Activated CD4-positive, CD25-positive, alpha-beta regulatory T cell treated with anti-CD3 and anti-CD28 coated beads, Interleukin-2, amount 50 U/mL, for 72 hours (primary cell): Measurements from ENCODE around the gene NKX2-1.
"Not testable (repeated sequence)": the region's sequence is repeated elsewhere in the genome, so short reads cannot be mapped to it uniquely, and the experiment has no call there.

ENCODE experiments used
- DNase-seq: peaks from one replicate; pipeline ENCODE4 v3.0.0; 2021

Gene NKX2-1

DNA sequence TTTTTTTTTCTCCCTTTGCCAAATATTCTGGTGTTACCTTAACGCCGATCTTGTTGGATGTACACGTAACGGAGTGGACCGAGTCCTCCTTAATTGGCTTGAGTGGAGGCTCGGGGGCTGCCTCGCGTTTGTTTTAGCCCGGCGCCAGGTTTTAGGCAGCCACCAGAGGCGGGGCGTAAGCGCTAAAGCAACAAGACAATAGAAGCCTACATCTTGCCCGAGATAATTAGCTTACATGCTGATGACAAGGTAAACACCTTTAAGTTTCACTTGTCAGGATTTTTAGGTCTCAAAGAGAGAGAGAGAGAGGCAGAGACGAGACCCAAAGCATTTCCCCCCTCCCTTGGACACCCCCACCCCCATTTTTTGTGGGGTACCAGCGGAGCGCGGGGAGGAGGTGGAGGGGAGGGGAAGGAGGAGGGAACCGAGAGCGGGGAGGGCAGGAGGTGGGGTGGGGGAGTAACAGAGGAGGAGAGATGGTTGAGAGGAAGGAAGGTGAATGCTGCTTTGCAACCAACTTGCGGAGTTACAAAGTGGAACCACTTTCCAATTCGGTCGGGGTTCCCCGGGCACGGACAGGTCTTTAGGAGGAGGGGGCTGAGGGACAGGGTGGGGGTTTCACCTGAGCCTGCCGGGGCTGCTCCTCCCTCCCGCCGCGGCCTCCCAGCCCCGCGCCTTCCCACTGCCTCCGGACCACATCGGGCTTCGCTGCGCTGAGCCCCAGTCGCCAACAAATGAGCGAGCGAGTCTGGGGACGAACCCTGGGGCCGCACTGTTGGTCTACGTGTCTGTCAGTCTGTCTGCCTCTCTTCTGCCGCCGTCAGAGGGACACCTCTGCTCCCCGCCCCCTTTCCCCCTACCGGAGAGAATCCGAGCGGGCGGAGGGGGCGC is at the start of gene NKX2-1:
Gene NKX2-1, minus strand, starts transcription at position 802 of the 891 bp plus-strand sequence. Its CDS starts 103 bp downstream, at position 699.
- no peak for DNase-seq

DNA sequence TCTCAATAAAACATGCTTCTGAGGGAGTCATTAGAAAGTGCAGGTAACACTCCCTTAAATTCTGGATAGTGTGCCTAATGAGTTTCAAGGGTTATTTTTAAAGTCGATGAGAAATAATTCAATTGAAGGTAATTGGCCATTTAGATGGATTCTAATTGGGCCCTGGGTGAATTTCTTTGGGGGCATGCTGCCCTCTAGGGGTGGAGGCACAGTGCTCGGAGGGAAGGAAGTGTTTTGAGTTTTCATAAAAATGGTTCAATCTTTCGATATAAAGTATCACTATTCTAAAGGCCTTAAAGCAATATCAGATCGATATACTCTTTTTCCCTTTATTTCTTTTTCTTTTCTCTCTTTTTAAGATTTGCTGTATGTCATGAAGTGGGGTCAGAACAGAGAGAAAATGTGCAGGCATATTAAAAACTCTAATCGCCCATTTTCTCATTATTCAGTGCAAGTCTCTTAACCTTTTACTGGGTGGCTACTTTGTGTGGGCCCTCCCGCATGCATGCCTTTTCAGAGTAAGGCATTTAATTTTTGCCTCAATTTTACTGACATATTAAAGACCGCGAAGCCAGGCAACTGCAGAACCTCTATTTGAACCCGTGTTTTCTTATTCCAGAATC is 36.9 kb upstream of the NKX2-1 start:
- no peak for DNase-seq

DNA sequence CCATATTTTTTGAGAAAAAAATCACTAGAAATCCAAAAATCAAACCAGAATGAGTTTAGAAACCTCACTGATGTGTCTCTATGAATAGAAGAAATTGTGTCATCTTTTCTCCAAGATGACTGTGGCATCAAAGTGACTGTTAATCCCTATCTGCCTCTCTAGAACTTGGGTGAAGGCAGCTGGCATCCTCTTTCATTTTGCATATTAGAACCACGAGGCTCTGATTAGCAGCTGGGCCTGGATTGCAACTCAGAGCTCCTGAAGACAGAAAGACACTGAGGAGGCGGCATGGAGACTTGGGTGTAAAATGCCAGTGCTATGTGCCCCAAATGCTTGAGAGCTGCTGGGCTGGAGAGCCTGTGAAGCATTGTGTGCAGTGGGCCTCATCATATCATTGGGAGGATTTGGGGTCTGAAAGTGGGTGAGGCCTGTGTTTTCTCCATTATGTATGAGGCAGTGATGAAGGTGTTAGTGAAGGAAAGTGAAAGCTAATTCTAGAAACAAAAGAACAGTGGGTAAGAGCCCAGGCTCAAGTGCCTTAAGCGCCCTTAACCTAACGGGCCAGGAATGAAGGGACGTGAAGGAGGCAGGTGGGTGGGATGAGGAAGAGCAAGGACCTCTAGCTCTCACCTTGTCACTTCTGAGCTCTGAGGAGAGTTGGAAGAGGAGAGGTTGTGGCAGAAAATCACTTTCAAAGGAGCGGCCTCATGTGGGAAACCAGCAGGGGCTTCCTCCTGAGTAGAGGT is 36.1 kb upstream of the NKX2-1 start:
- no peak for DNase-seq

DNA sequence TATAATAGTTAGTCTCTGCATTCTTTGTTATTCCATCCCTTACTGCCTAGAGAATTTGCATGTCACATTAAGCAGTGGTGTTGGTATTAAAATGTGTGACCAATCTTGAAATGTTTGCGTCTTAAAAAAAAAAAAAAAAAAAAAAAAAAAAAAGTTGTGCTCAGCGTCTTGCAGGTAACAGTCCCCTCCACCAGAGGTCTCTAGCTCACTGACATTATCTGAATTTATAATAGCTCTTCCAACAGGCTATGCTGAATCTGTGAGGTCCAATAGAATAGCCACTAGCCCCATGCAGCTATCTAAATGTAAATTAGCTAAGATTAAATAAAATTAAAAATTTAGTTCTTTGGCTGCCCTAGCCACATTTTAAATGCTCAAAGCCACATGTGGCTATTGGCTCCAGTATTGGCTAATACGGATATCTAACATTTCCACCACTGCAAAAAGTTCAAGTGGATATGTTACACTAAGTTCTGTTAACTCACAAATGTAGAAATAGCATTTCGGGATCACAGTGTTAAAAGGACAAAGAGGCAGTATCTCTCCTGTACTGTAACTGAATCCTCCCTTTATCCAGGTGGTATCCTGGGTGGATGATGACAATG is 33.7 kb upstream of the NKX2-1 start:
- DNase-seq = no peak

DNA sequence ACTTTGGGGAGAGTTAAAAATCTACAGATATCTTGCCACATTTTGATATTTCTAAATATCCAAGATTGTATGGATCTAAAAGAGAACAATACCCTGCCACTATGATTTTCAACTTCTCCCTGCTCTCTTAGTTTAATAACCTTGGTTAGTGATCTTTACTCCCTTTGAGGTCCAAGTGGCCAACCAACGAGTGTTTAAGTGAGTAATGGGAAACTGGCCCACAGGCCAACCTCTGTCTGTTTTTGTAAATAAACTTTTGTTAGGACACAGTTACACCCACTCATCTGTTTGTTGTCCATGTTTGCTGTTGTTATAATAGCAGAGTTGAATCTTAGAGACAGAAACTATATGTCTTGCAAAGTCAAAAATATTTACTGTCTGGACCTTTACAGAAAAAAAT is 30.9 kb upstream of the NKX2-1 start:
- no peak for DNase-seq

GRCh38 chr14:36544280-36544679 is 24.2 kb upstream of the NKX2-1 start:
- DNase-seq = not testable (repeated sequence)

DNA sequence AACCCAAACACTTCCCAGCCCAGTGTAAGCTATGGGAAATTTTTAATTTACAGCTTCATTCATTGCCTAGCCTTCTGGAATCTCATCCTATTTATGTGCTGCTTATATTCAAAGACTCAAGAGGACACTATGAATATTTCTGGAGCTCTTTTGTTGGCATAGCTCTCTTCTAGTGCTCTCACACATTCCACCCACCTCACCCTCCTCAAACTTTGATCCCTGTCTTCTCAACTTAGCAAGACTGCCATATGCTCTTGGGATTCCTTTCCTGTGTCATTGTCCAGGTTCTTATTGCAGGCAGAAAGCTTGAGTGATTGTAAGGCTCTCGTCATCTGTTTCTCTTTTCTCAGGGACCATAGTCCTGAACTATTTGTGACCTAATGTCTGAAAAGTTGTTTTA is 18.0 kb upstream of the NKX2-1 start:
- DNase-seq = no peak

DNA sequence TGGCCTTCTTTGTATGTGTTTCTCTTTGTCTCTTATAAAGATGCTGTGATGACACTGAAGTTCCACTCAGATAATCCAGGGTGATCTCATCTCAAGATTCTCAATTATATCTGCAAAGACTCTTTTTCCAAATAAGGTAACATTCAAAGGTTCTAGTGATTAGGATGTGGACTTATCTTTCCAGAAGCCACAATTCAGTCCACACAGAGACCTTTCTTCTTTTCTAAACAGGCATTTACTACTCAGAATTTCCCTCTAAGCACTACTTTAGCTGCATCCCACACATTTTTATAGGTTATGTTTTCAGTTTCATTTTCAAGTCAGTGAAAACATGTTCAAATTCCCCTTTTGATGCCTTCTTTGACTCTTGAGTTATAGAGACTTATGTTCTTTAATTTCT is 9.0 kb upstream of the NKX2-1 start:
- no peak for DNase-seq

- no peak for DNase-seq
These were observed 5.7 kb upstream of the NKX2-1 start for GRCh38 chr14:36525746-36526099.

DNA sequence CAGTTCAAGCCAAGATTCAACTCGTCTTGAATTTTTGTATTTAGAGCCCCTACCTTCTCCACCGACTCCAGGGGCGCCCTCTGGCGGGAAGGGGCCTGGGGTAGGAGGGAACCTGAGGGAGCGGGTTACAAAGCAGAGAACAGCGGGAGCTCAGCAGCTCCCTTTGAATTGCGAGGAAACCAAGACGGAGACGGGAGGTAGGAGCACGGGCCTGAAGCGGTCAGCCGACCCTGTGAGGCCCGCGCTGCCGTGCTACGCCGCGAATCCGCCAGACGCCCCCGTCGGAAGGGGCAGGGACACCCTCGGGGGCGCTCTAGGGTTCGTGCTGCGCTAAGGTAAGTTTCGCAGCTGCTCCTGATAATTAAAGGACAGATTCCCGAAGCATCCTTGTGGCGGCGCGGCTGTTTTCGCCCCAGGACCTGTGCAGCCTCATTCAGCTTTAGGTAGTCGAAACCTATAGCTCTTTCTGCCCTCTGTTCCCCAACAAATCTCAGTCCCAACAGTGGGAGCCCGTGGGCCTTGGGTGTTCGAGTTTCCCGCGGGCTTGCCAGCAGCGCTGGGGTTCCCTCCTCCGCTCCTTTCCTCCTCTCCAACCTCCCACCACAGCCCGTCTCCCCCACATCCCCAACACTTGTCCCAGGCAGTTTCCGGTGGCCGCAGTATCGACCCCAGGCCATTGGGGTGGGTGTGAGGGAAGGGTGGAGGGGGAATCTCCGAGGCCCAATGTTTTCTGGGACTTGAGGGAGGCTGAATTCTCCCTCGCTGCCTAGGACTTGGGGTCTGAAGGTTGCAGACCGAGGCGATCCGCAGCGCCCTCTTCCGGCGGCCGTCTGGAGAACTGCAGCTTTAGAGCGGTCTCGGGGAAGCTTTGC is 5.1 kb upstream of the NKX2-1 start:
- DNase-seq = no peak

- DNase-seq = no peak
These were observed 4.3 kb upstream of the NKX2-1 start for GRCh38 chr14:36524220-36524837.

DNA sequence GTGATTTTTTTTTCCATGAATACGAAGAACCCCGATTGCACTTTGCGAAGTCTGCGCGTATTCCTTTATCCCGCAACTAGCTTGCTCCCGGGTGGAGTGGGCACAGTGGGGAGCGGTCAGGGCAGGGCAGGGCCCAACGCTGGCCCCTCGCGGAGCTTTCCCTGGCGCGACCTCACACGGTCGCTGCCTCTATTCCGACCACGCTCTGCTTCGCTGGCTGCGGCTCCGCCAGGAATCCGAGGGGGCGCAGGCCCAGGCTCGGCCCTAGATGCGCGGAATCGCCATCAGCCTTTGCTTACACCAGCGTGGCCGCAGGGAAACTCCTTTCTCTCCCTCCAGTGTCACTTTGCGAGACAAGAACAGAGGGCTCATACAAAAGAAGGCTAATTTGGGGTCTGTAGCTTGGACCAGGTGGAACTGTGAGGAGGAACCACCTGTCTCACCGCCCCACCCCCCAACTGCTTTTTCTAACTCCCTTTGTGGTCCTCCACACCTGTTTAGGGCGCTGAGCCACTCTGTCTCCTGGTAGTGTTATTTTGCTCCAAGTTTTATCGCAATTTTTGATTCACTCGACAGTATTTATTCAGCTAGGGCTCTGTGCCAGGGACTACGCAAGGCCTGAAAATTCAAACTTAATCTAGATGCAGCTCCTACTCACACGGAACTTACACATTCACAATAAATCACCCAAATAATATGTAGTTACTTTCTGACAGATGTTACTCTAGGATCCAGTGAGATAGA is 3.1 kb upstream of the NKX2-1 start:
- no peak for DNase-seq

DNA sequence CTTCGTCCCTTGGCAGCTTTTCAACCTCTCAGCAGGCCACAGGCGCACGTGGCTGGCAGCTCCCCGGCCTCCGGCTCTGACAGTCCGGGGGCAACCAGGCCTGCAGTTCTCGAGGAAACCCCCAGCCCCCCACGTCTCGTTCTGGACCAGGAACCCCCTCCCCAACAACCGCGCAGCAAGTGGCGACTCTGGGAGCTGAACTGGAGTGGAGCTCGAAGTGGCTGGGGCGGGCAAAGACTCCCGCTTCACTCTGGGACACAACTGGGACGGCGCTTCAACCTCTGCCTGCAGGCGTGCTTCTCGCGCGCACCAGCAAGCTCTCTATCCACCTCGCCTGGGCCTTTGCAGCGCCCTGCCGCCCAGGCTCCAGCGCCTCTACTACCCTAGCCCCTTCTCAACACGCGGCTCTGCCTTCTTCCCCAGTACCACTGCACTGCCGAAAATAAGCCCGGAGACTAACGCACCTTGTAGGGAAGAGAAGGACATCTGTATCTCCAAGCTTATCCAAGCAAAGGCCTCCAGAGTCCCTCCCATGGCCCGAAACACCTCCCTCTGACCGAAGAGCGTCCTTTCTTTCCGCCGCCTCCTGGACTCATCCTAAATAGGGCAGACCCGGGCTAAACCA is 2.4 kb upstream of the NKX2-1 start:
- DNase-seq = no peak

DNA sequence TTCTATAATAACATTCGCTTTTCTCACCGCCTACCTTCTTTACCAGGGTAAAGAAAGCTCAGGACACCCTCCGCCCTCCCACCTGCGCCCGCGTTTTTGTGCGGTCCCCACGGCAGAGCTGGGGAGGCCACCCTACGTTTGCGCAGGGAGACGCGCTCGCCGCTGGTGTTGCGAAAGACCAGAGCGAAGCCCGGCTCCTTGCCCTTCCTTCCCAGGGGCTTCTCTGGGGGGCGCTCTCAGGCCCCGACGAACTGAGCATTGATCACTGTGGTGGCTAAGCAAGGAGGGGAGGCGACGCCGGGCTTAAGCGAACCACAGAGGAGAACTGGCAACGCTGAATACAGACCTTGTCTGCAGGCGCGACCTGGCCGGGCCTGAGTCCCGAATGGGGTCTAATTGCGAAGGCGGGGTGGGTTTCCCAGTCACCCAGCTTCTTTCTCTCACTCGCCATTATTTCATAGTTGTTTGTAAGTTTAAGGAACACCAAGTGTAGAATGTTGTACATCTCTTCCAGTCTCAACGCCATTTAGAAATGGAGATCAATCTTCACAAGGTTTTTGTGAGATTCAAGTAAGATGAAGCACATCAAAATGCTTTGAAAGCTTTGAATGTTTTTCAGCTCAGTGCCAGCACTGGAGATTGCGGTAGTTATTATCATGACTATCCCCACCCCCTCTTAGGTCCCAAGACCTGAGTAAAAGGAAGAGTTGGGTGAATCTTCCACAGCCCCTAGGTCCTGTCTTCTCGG is 1.7 kb upstream of the NKX2-1 start:
- no peak for DNase-seq

GRCh38 chr14:36520601-36521525 is 831 bp upstream of the NKX2-1 start:
- no peak for DNase-seq

- DNase-seq = no peak
These were observed 1.2 kb downstream of the NKX2-1 start for GRCh38 chr14:36518586-36519430.

DNA sequence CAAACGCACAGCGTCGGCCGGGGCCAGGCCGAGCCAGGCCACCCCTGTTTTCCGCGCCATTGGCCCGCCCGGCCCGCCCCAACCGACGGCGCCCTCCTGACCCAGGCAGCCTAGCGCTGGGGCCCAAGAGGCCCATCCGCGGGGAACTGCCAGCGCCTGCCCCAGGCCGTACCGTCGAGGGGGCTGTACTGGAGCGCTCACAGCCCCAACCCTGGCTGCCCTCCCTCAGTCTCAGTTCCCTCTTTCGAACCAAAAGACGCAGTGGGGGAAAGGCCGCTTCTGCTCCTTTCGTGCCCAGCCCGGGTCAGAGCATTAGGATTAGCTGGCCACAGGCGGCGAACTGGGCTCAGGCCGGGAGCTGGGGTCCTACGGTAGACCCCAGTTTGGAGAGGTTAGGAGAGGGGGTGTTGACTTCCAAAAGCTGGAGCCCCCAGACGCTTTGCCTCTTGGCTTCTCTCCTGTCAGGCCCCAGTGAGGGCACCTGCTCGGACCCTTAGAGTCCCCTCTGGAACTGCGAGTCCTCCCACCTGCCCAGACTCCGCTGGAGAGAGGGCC is 1.9 kb downstream of the NKX2-1 start:
- DNase-seq = no peak
